Tibial nerve (tissue), 4 donors: ENCODE data around the gene KCNMA1. TPM values are rescaled to one million over a fixed set of nuclear protein-coding genes. Genes with fewer than 3 reads are reported as not detected.
A peak's percentile ranks its signal among the peaks of the same experiment; 100 is the strongest.

Experiments used
- DNase-seq, 2 donors: peaks; one replicate each; pipeline ENCODE4 v3.0.0-alpha.2; 2019; ENCODE audit warnings: low spot score in 2 of 2
- H3K27ac ChIP-seq, 4 donors: fragments of 200-600 bp; sonication (generic) in 3 of 4; one replicate each; pipeline ENCODE4 v1.5.1; 2017 to 2019; ENCODE audit warnings: mild to moderate bottlenecking in 1 of 4
- H3K27me3 ChIP-seq, 2 donors: fragments of 200-600 bp; sonication (generic) in 1 of 2; one replicate each; pipeline versions ENCODE4 v1.5.1 to v1.6.0; 2017 to 2019
- H3K36me3 ChIP-seq, 3 donors: fragments of 200-600 bp; sonication (generic); one replicate each; pipeline ENCODE4 v1.5.1; 2018 to 2019
- H3K4me1 ChIP-seq, 4 donors: fragments of 200-600 bp; sonication (generic) in 3 of 4; one replicate each; pipeline ENCODE4 v1.5.1; 2017 to 2019
- H3K4me3 ChIP-seq, 4 donors: fragments of 200-600 bp; sonication (generic) in 3 of 4; one replicate each; pipeline ENCODE4 v1.5.1; 2017 to 2019; ENCODE audit warnings: mild to moderate bottlenecking in 1 of 4, moderate library complexity in 1 of 4
- H3K9me3 ChIP-seq, 4 donors: fragments of 200-600 bp; sonication (generic) in 3 of 4; one replicate each; pipeline ENCODE4 v1.5.1; 2017 to 2019
- CTCF ChIP-seq, 5 experiments: fragments of 200-600 bp in 3 of 5; fragments of 450-650 bp in 2 of 5; sonication (generic) in 3 of 5; IDR thresholded peaks; one replicate each; pipeline ENCODE4 v1.5.1; 2016 to 2019; ENCODE audit warnings: antibody characterized with exemption in 5 of 5, mild to moderate bottlenecking in 3 of 5, moderate library complexity in 2 of 5
- EP300 ChIP-seq, 2 donors: sonication (generic); formaldehyde crosslinking; IDR thresholded peaks; one replicate each; pipeline ENCODE4 v1.6.1; 2017; ENCODE audit warnings: antibody characterized with exemption in 2 of 2, mild to moderate bottlenecking in 1 of 2
- POLR2A ChIP-seq, 2 donors: fragments of 450-650 bp; IDR thresholded peaks; one replicate each; pipeline ENCODE4 v1.6.1; 2017; ENCODE audit warnings: antibody characterized with exemption in 2 of 2, mild to moderate bottlenecking in 2 of 2, moderate library complexity in 2 of 2
- WGBS, 2 donors: methylation state at CpG; one replicate each; pipeline ENCODE4 v1.1.5; 2018; 5-methylcytosine and 5-hydroxymethylcytosine counted together
- total RNA-seq, 4 donors: library from RNA; depleted of rRNA; stranded (reverse); fragments of >200 nt; gene quantifications; one replicate each; pipeline ENCODE4 v1.1.0, GENCODE V29; 2016

KCNMA1 gene
- total RNA-seq, 4 donors from 2014 or later, result 10.2 to 19.9 (median 13.7) TPM

- H3K4me3 ChIP-seq, result no peak overlapping the region
- no peaks in the 10 kb centered on the region for H3K9me3 ChIP-seq
- WGBS, 2 donors, result 94 to 99% methylated on average over 4 of the region's 4 CpGs
- TF ChIP-seq CTCF (IDR thresholded peaks at IDR 0.05) (no peak), POLR2A (IDR thresholded peaks at IDR 0.05) (no peak), EP300 (IDR thresholded peaks at IDR 0.05) (no peak)
- no peaks in the 10 kb centered on the region for H3K36me3 ChIP-seq
- no peak overlapping the region for H3K27ac ChIP-seq
- no peaks in the 10 kb centered on the region for H3K27me3 ChIP-seq
- no peak for DNase-seq
- H3K4me1 ChIP-seq, result peaks cover 0 to 18% (median 4%) of the 10 kb centered on the region in 4 donors
Measured at GRCh38 chr10:76880931-76881330, 756.7 kb downstream of the KCNMA1 start.

- 79 to 81% methylated on average over 9 of the region's 9 CpGs for WGBS, 2 donors
- no peaks in the 10 kb centered on the region for H3K9me3 ChIP-seq
Measured at GRCh38 chr10:76879116-76879913, 758.3 kb downstream of the KCNMA1 start.

GRCh38 chr10:76878514-76878913, 759.1 kb downstream of the KCNMA1 start:
- H3K9me3 ChIP-seq, result no peaks in the 10 kb centered on the region
- H3K36me3 ChIP-seq, result no peaks in the 10 kb centered on the region
- 63 to 65% methylated on average over 3 of the region's 3 CpGs for WGBS, 2 donors
- DNase-seq, result no peak
- no peaks in the 10 kb centered on the region for H3K27me3 ChIP-seq
- H3K4me1 ChIP-seq, result peaks cover 0 to 30% (median 9%) of the 10 kb centered on the region in 4 donors
- TF ChIP-seq POLR2A (IDR thresholded peaks at IDR 0.05), result no peak
- TF ChIP-seq CTCF (IDR thresholded peaks at IDR 0.05), result no peak
- no peak for TF ChIP-seq EP300 (IDR thresholded peaks at IDR 0.05)
- no peak overlapping the region for H3K4me3 ChIP-seq
- H3K27ac ChIP-seq, result no peak overlapping the region

More at GRCh38 chr10:76879116-76879913, 758.3 kb downstream of the KCNMA1 start:
- H3K4me3 ChIP-seq, result no peak overlapping the region
- no peak for DNase-seq
- no peak for TF ChIP-seq CTCF (IDR thresholded peaks at IDR 0.05)
- no peak for TF ChIP-seq EP300 (IDR thresholded peaks at IDR 0.05)
- TF ChIP-seq POLR2A (IDR thresholded peaks at IDR 0.05), result no peak
- H3K4me1 ChIP-seq, result peaks cover 0 to 24% (median 7%) of the 10 kb centered on the region in 4 donors
- no peak overlapping the region for H3K27ac ChIP-seq
- H3K27me3 ChIP-seq, result no peaks in the 10 kb centered on the region
- H3K36me3 ChIP-seq, result no peaks in the 10 kb centered on the region

- Histone ChIP-seq H3K4me1 (peaks cover 0 to 21% (median 4%) of the 10 kb centered on the region in 4 donors), H3K27me3 (no peaks in the 10 kb centered on the region), H3K27ac (peak overlapping the region in 2 of 4 donors; percentile 20 to 53), H3K36me3 (no peaks in the 10 kb centered on the region), H3K4me3 (no peak overlapping the region), H3K9me3 (no peaks in the 10 kb centered on the region)
- no peak for DNase-seq
- TF ChIP-seq CTCF (IDR thresholded peaks at IDR 0.05), result no peak
- TF ChIP-seq EP300 (IDR thresholded peaks at IDR 0.05), result no peak
- no peak for TF ChIP-seq POLR2A (IDR thresholded peaks at IDR 0.05)
- 56 to 57% methylated on average over 3 of the region's 3 CpGs for WGBS, 2 donors
Measured at GRCh38 chr10:76874896-76875295, 762.7 kb downstream of the KCNMA1 start.

GRCh38 chr10:76874176-76874575, 763.4 kb downstream of the KCNMA1 start:
- 25 to 48% methylated on average over 1 of the region's 1 CpG for WGBS, 2 donors
- TF ChIP-seq CTCF (IDR thresholded peaks at IDR 0.05) (no peak), EP300 (IDR thresholded peaks at IDR 0.05) (peak in 1 of 2 donors; percentile 59)
- Histone ChIP-seq H3K4me1 (peaks cover 0 to 21% (median 4%) of the 10 kb centered on the region in 4 donors), H3K27ac (peak overlapping the region in 2 of 4 donors; percentile 53 to 55), H3K36me3 (no peaks in the 10 kb centered on the region), H3K9me3 (no peaks in the 10 kb centered on the region), H3K4me3 (no peak overlapping the region), H3K27me3 (no peaks in the 10 kb centered on the region)
- DNase-seq, result peak; percentile 43 to 78
